Stomach (tissue), 4 donors: ENCODE results near the gene RGMB.

Source experiments
- POLR2A ChIP-seq, 4 donors: fragments of 450-650 bp; IDR thresholded peaks; one replicate each; pipeline ENCODE4 v1.6.1; 2016; ENCODE audit warnings: antibody characterized with exemption in 4 of 4, control low read depth in 2 of 4, mild to moderate bottlenecking in 1 of 4, moderate library complexity in 1 of 4
- TF ChIP-seq, protein P1 (sequence below), 7 experiments: fragments of 450-650 bp in 4 of 7; fragments of 200-600 bp in 3 of 7; sonication (generic) in 3 of 7; IDR thresholded peaks; one replicate each; pipeline ENCODE4 v1.5.1; 2016 to 2019; ENCODE audit warnings: antibody characterized with exemption in 7 of 7, control low read depth in 2 of 7, mild to moderate bottlenecking in 1 of 7

DNA sequence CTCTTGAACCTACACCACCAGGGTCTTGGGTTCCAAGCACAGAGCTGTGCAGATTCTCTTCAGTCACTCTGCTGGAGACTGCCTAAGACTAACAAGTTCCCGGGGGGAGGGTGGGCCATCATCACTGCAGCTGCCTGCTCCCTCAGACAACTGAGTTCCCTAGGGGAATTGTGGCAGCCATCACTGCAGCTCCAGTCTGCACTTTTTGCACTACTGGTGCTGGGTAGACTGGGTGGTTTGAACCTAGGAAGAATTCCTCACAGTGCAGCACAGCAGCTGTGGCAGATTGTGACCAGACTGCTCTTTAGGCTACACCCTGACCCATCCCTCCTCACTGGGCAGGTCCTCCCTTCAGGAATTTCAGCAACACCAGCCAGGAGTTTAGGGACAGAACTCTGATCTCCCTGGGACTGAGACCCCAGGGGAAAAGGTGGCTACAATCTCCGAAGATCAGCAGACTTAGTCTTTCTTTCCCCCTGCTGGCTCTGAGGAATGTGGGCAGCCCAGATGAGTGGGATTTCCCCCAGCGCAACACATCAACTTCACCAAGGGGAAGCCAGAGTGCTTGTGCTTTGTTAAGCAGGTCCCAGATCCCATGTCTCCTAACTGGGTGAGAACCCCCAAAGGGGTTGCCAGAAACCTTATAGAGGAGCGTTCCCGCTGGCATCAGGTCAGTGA, 30.9 kb upstream of the RGMB start:
- TF ChIP-seq POLR2A (IDR thresholded peaks at IDR 0.05): no peak
- TF ChIP-seq, protein P1, sequence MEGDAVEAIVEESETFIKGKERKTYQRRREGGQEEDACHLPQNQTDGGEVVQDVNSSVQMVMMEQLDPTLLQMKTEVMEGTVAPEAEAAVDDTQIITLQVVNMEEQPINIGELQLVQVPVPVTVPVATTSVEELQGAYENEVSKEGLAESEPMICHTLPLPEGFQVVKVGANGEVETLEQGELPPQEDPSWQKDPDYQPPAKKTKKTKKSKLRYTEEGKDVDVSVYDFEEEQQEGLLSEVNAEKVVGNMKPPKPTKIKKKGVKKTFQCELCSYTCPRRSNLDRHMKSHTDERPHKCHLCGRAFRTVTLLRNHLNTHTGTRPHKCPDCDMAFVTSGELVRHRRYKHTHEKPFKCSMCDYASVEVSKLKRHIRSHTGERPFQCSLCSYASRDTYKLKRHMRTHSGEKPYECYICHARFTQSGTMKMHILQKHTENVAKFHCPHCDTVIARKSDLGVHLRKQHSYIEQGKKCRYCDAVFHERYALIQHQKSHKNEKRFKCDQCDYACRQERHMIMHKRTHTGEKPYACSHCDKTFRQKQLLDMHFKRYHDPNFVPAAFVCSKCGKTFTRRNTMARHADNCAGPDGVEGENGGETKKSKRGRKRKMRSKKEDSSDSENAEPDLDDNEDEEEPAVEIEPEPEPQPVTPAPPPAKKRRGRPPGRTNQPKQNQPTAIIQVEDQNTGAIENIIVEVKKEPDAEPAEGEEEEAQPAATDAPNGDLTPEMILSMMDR (IDR thresholded peaks at IDR 0.05): no peak
